NCI-H226 (cell line): ENCODE results near the gene PCYOX1L.

ENCODE experiments used
- DNase-seq: peaks from one replicate; pipeline ENCODE4 v3.0.0-alpha.2; 2015

PCYOX1L gene, protein sequence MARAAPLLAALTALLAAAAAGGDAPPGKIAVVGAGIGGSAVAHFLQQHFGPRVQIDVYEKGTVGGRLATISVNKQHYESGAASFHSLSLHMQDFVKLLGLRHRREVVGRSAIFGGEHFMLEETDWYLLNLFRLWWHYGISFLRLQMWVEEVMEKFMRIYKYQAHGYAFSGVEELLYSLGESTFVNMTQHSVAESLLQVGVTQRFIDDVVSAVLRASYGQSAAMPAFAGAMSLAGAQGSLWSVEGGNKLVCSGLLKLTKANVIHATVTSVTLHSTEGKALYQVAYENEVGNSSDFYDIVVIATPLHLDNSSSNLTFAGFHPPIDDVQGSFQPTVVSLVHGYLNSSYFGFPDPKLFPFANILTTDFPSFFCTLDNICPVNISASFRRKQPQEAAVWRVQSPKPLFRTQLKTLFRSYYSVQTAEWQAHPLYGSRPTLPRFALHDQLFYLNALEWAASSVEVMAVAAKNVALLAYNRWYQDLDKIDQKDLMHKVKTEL

GRCh38 chr5:149357370-149358293 lies at the start of gene PCYOX1L:
Gene PCYOX1L, plus strand, starts transcription at chr5:149358046. Its CDS starts 23 bp downstream, at chr5:149358069.
- peak; percentile 95 for DNase-seq

- DNase-seq = no peak
Measured at GRCh38 chr5:149309354-149309753, 48.5 kb upstream of the PCYOX1L start.

DNA sequence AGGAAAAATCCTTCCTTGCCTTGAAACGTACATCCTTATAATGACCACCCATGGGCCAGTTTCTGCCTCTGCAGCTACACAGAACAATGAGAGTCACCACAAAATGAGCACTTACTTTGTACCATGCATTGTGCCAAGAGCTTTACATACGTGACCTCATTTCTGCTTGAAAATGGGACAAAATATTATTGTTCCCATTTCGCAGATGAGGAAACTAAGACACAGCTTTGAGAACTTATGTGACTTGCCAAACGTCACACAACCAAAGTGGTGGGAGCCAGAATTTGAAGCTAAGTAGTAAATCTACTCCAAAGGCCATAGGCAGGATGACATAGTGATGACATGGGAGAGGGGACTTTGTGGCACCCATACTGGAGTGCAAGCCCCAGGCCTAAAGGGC lies 47.4 kb upstream of the PCYOX1L start:
- no peak for DNase-seq

GRCh38 chr5:149310947-149311658 lies 46.7 kb upstream of the PCYOX1L start:
- DNase-seq = peak; percentile 59

DNA sequence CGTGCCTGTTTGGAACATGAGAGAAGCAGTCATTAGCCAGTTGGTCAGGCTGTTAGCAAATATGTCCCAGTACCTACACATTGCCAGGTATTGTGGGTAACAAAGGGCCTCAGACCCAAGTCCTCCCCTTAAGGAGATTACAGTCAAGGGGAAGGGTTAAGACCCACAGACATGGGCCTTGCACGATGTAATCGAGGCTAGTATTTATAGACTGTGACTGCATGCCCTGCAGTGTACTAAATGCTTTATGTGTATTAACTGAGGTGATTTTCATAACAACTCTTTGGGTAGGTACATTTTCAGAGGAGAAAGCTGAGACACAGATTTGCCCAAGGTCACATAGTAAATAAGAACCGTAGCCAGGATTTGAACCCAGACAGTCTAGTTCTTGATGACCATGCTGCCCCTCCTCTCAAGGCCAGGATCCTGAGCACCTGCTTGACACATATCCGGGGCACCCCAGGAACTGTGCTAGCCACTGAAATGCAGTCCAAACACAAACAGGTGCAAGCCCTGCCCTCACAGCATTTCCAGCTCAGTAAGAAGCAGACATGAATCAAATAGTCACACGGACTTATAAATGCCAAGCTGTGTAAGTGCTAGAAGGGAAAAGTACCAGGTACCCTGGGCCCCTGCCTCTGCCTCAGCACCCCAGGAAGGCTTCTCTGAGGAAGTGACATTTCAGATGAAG lies 44.5 kb upstream of the PCYOX1L start:
- DNase-seq = no peak

DNA sequence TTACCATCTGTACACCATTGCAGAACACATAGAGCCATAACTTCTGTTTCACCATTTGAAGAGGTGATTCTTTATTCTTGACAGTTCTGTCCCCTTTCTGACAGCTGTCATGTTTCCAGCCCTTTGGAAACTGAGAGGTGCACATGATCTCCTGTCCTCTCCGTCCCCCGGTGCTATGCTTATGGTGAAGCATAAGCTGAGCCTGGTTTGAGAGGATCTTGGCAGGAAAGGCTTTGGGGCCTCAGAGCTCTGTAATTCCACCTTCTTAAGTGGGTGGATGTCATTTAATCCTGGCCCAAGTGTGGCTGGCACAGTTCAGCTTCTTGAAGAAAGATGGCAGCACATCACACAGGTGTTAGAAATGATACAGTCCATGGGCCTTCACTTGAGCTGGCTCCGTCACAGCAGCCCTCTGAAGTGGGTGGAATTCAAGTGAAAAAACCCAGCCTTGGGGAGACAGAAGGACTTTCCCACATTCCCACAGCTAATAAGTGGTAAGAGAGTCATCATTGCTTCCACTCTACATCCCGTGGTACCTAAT lies 43.2 kb upstream of the PCYOX1L start:
- no peak for DNase-seq

- DNase-seq = no peak
Measured at GRCh38 chr5:149315753-149316152, 42.1 kb upstream of the PCYOX1L start.

DNA sequence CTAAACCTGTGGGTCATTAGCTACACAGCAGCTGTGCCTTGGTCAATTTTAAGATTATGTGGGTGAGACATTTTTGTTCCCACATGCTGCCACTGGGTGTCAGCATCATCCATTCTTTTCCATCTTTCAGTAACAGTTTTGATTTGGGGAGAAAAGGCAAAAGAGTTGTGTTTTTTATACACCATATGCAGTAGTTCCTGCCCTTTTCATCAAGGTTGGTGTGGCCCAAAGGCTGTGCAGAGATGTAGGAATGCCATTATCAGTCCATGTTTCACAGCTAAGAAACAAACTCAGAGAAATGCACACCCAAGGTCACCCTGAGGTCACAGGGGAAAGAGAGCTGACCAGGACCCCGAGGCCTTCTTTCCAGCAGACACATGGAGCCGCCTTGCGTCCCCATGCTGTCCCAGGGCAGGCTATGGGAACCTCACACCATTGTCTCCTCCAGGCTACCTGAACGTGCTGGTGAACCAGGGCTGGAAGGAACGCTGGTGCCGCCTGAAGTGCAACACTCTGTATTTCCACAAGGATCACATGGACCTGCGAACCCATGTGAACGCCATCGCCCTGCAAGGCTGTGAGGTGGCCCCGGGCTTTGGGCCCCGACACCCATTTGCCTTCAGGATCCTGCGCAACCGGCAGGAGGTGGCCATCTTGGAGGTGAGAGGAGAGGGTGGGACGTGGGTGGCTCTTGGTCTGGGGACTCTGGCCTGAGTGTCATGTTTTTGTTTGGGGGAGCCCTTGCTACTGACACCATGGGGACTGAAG lies 40.4 kb upstream of the PCYOX1L start:
- peak; percentile 25 for DNase-seq

DNA sequence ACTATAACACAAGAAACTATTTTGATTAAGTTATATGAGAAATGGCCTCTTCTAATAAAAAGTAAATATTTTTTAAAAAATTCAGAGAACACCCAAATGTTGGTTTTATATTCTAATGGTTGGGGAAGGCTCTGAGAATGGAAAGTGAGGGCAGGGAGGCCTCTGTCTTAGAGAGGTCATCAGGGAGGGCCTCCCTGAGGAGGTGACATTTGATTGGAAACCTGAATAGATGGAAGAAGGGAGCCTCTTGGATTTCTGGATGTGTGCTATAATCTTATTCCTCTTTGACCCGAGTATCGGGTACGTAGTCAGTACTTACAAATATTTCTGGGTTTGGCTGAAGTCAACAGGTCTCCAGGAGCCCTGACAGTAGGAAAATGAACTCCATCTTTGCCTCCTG lies 38.7 kb upstream of the PCYOX1L start:
- no peak for DNase-seq

DNA sequence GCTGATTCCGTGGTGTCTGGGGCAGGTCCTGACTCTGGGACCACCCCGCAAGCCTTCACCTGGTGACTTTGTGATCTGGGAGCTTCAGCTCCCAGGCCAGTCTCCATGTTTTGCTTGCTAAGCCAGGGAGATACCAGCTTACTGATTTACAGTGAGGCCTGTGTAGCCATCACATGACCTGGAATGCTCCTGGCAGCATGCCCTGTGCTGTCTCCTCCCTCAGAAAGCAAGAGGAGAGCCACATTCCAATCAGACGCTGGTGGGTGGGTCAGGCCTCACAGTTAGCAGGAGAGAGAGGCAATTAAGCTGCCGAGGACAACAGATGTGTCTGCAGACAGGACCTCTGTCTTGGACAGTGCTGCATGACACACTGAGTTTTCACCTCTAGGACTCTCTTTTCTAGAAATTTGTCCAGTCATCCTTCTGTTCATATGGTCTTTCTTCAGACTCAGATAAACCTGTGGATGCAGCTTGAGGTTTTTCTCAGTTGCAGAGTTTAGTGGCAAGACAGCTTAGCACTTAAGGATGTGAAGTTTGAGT lies 37.0 kb upstream of the PCYOX1L start:
- DNase-seq = peak; percentile 90

DNA sequence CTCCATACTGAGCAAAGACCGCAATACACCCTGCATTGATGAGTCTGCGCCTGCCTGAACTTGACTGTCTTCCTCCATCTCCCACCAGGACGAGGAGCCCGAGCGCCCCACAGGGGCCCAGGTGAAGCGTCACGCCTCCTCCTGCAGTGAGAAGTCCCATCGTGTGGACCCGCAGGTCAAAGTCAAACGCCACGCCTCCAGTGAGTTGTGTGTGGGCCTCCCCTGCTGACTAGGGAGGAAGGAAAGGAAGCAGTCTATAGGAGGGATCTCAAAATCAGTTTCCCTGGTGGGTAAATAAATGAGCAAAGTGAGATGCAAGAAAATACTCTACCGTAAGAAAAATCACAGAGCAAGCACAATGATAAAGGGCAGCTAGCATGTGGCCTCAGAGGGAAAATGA lies 35.3 kb upstream of the PCYOX1L start:
- no peak for DNase-seq

DNA sequence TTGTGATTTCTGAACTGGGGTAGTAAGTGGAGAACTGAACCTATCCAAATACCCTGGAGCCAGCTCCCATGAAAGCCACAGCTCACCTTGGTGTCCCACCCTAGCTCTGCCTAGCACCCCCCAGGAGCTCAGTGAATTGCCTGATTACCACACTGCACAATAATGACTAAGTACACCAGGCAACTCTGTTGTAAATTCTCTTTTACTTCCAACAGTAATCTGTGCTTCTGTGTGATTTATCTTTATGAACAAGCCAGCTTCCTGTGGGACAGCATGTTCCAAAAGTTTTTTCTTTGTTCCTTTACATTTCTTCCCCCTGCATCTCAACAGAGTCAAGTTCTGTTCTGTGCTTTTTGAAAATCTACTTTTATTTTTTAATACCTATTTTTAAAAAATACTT lies 34.6 kb upstream of the PCYOX1L start:
- DNase-seq = no peak

DNA sequence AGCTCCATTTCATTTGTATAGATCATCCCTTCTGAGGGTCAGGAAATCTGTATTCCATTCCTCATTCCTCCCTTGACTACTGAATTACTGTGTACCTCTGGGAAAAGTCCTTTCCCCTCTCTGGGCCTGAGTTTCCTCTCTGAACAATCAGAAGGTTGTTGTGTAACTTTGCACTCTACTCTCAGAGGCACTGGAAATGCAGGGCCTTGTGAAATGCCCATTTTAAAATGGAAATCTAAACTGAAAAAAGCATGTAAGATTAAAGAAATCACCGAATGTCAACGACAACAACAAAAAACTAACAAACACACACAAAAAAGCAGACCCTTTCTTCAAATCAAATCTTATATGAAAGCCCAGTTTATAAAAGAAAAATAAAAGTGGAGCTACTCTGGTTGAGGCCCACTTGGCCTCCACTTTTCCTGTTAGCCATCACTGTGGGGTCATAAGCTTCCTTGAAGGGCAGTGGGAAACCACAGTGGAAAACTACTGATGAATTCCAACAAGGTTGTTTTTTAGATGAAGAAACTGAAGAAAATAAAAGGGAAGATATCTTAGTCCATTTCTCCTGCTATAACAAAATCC lies 34.1 kb upstream of the PCYOX1L start:
- DNase-seq = no peak

GRCh38 chr5:149324641-149325040 lies 33.2 kb upstream of the PCYOX1L start:
- no peak for DNase-seq

DNA sequence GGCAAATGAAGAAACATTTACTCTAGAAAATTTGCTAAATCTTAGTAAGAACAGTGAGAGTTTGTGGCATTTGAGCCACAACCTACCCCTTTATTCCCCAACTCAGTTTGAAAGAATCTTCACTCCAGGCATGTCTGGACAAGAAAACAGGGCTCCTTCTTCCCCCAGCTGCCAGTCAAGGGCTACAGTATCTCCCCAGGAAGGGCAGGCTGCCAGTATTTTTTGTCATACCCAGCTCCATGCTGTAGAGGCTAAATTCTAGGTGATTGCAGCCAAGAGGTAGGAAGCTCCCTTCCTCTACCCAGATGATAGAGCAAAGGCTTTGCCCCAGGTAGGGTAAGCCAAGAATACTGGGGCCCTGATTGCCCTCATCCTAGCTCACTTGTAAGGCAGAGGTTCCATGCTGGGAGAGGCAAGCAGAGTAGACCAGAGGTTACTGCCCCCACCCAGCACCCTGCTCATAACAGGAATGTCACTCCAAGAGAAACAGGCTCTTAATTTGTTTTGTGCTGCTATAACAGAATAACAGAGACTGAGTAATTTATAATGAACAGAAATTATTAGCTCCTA lies 32.6 kb upstream of the PCYOX1L start:
- DNase-seq = peak; percentile 55

DNA sequence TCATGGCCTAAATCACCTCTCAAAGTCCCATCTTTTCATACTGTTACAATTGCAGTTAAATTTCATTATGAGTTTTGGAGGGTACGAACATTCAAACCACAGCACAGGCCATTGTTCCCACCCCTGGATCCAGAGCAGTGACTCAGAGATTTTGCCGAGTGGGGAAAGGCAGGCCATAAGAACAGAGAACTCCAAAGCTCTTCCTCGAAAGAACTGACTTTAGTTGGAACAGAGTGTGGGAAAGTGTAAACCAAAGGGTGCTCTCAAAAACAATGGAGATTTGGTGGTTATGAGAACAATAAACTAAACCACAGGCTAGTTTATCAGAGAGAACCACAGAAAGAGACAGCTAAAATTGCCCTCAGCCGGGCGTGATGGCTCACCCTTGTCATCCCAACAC lies 32.0 kb upstream of the PCYOX1L start:
- DNase-seq = no peak

DNA sequence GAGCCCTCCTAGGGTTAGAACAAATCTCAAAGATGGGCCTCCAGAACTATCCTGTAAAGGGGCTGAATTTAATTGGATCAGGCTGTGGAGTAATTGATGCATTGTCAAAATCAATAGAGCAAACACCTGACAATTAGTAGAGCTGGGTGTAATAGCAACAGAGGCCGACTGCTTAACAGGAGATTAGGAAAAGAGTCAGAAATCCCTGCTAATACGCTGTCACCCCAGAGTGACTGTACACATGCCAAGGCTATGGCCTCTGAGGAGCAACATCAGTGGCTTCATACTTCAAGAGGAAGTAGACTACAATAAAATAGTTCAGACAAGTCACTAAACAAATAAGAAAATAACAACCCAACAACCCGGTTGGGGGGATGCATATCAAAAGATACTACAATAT lies 31.2 kb upstream of the PCYOX1L start:
- DNase-seq = no peak

- DNase-seq = no peak
Measured at GRCh38 chr5:149328177-149328576, 29.7 kb upstream of the PCYOX1L start.

- no peak for DNase-seq
Measured at GRCh38 chr5:149333711-149334443, 24.0 kb upstream of the PCYOX1L start.

GRCh38 chr5:149337736-149338135 lies 20.1 kb upstream of the PCYOX1L start:
- DNase-seq = no peak
